Large intestine (tissue), 3 donors: ENCODE measurements around the gene FIBCD1. TPM values are rescaled to one million over a fixed set of nuclear protein-coding genes. Genes with fewer than 3 reads are reported as not detected.

Experiments
- DNase-seq, 2 donors: peaks; one replicate each; pipeline versions ENCODE4 v3.0.0 to v3.0.0-alpha.2; 2013
- H3K27ac ChIP-seq: one replicate; pipeline ENCODE4 v1.5.1; 2013; ENCODE audit warnings: low read length
- H3K27me3 ChIP-seq: 2 replicates; pipeline ENCODE4 v1.6.1; 2013; ENCODE audit warnings: low read length; ENCODE audit not compliant: control insufficient read depth, insufficient read depth
- H3K36me3 ChIP-seq: 2 replicates; pipeline ENCODE4 v1.6.1; 2013; ENCODE audit warnings: low read length; ENCODE audit not compliant: control insufficient read depth, insufficient read depth
- H3K4me1 ChIP-seq: one replicate; pipeline ENCODE4 v1.6.1; 2013; ENCODE audit warnings: low read length; ENCODE audit not compliant: control insufficient read depth, insufficient read depth
- H3K4me3 ChIP-seq: one replicate; pipeline ENCODE4 v1.5.1; 2013; ENCODE audit warnings: low read length
- H3K9me3 ChIP-seq: one replicate; pipeline ENCODE4 v1.6.1; 2013; ENCODE audit warnings: mild to moderate bottlenecking, low read depth, low read length, moderate library complexity; ENCODE audit not compliant: control insufficient read depth
- WGBS: methylation state at CpG from one replicate; pipeline ENCODE4 v1.1.5; 2013; ENCODE audit warnings: low lambda C conversion rate; ENCODE audit not compliant: insufficient coverage; 5-methylcytosine and 5-hydroxymethylcytosine counted together
- polyA plus RNA-seq: library from polyadenylated mRNA; unstranded; fragments of 120-200 nt; gene quantifications from one replicate; pipeline ENCODE4 v1.2.1, GENCODE V29; 2013

Gene FIBCD1
- polyA plus RNA-seq, 1 donor = 1.5 TPM

GRCh38 chr9:130943777-130944176, 4.7 kb upstream of the FIBCD1 start:
- H3K27ac ChIP-seq = no peak overlapping the region
- peaks cover 3% of the 10 kb centered on the region for H3K9me3 ChIP-seq
- DNase-seq = no peak
- peaks cover 60% of the 10 kb centered on the region for H3K27me3 ChIP-seq
- H3K4me3 ChIP-seq = no peak overlapping the region
- H3K36me3 ChIP-seq = no peaks in the 10 kb centered on the region
- WGBS = no CpG with 5 or more reads among the region's 14 CpGs
- H3K4me1 ChIP-seq = peaks cover 4% of the 10 kb centered on the region

GRCh38 chr9:130943221-130943620, 4.2 kb upstream of the FIBCD1 start:
- H3K27ac ChIP-seq = no peak overlapping the region
- H3K27me3 ChIP-seq = peaks cover 60% of the 10 kb centered on the region
- no peaks in the 10 kb centered on the region for H3K36me3 ChIP-seq
- WGBS = no CpG with 5 or more reads among the region's 13 CpGs
- H3K4me1 ChIP-seq = peaks cover 4% of the 10 kb centered on the region
- no peak overlapping the region for H3K4me3 ChIP-seq
- no peak for DNase-seq
- H3K9me3 ChIP-seq = peaks cover 3% of the 10 kb centered on the region

GRCh38 chr9:130942679-130943078, 3.6 kb upstream of the FIBCD1 start:
- H3K36me3 ChIP-seq = no peaks in the 10 kb centered on the region
- no peak for DNase-seq
- peaks cover 60% of the 10 kb centered on the region for H3K27me3 ChIP-seq
- no peak overlapping the region for H3K4me3 ChIP-seq
- H3K4me1 ChIP-seq = peaks cover 4% of the 10 kb centered on the region
- no CpG with 5 or more reads among the region's 10 CpGs for WGBS
- H3K27ac ChIP-seq = no peak overlapping the region
- H3K9me3 ChIP-seq = peaks cover 3% of the 10 kb centered on the region

- peaks cover 3% of the 10 kb centered on the region for H3K9me3 ChIP-seq
- peaks cover 62% of the 10 kb centered on the region for H3K27me3 ChIP-seq
- peaks cover 4% of the 10 kb centered on the region for H3K4me1 ChIP-seq
- WGBS = no CpG with 5 or more reads among the region's 6 CpGs
- H3K27ac ChIP-seq = no peak overlapping the region
- no peak overlapping the region for H3K4me3 ChIP-seq
- H3K36me3 ChIP-seq = no peaks in the 10 kb centered on the region
- no peak for DNase-seq
Observed at GRCh38 chr9:130942084-130942483, 3.0 kb upstream of the FIBCD1 start.

GRCh38 chr9:130940693-130941576, 1.9 kb upstream of the FIBCD1 start:
- H3K27me3 ChIP-seq = peaks cover 70% of the 10 kb centered on the region
- DNase-seq = peak; percentile 75 to 81
- no peak overlapping the region for H3K27ac ChIP-seq
- peaks cover 3% of the 10 kb centered on the region for H3K9me3 ChIP-seq
- WGBS = no CpG with 5 or more reads among the region's 36 CpGs
- peaks cover 4% of the 10 kb centered on the region for H3K4me1 ChIP-seq
- no peaks in the 10 kb centered on the region for H3K36me3 ChIP-seq
- no peak overlapping the region for H3K4me3 ChIP-seq

GRCh38 chr9:130940027-130940549, 1.0 kb upstream of the FIBCD1 start:
- WGBS = no CpG with 5 or more reads among the region's 32 CpGs
- H3K4me1 ChIP-seq = peaks cover 7% of the 10 kb centered on the region
- no peak overlapping the region for H3K27ac ChIP-seq
- peaks cover 3% of the 10 kb centered on the region for H3K9me3 ChIP-seq
- no peak overlapping the region for H3K4me3 ChIP-seq
- no peak for DNase-seq
- H3K36me3 ChIP-seq = no peaks in the 10 kb centered on the region
- H3K27me3 ChIP-seq = peaks cover 74% of the 10 kb centered on the region

GRCh38 chr9:130939405-130940026, 469 bp upstream of the FIBCD1 start:
- Histone ChIP-seq H3K4me1 (peaks cover 7% of the 10 kb centered on the region), H3K4me3 (no peak overlapping the region), H3K9me3 (peaks cover 3% of the 10 kb centered on the region), H3K27me3 (peaks cover 80% of the 10 kb centered on the region), H3K36me3 (no peaks in the 10 kb centered on the region), H3K27ac (no peak overlapping the region)
- WGBS = no CpG with 5 or more reads among the region's 75 CpGs
- DNase-seq = no peak

- Histone ChIP-seq H3K36me3 (no peaks in the 10 kb centered on the region), H3K27me3 (peaks cover 85% of the 10 kb centered on the region), H3K9me3 (peaks cover 3% of the 10 kb centered on the region), H3K27ac (no peak overlapping the region), H3K4me3 (no peak overlapping the region), H3K4me1 (peaks cover 9% of the 10 kb centered on the region)
- DNase-seq = no peak
- WGBS = no CpG with 5 or more reads among the region's 52 CpGs
Observed at GRCh38 chr9:130938184-130938651, 829 bp downstream of the FIBCD1 start.

GRCh38 chr9:130937146-130938076, 1.6 kb downstream of the FIBCD1 start:
- H3K4me3 ChIP-seq = no peak overlapping the region
- WGBS = no CpG with 5 or more reads among the region's 23 CpGs
- H3K4me1 ChIP-seq = peaks cover 11% of the 10 kb centered on the region
- H3K9me3 ChIP-seq = peaks cover 3% of the 10 kb centered on the region
- no peaks in the 10 kb centered on the region for H3K36me3 ChIP-seq
- no peak overlapping the region for H3K27ac ChIP-seq
- peaks cover 87% of the 10 kb centered on the region for H3K27me3 ChIP-seq
- DNase-seq = no peak
